GM12878 (cell line): ENCODE measurements around the gene SETBP1. TPM values are rescaled to one million over a fixed set of nuclear protein-coding genes. Genes with fewer than 3 reads are reported as not detected.

Experiments
- ATF7 ChIP-seq: fragments of 450-650 bp; IDR thresholded peaks from 2 replicates; pipeline ENCODE4 v1.6.1; 2016; ENCODE audit warnings: low read depth, mild to moderate bottlenecking
- BCL11A ChIP-seq: IDR thresholded peaks from 2 replicates; pipeline ENCODE4 v1.6.1; 2011; ENCODE audit warnings: low read depth, low read length
- BRCA1 ChIP-seq: IDR thresholded peaks from 2 replicates; pipeline ENCODE4 v1.6.1; 2011; ENCODE audit warnings: low read depth, low read length, improper control_type of control experiment
- CBFB ChIP-seq: IDR thresholded peaks from 2 replicates; pipeline ENCODE4 v1.6.1; 2016; ENCODE audit warnings: antibody characterized with exemption, low read depth
- CHD2 ChIP-seq: IDR thresholded peaks from 2 replicates; pipeline ENCODE4 v1.6.1; 2011; ENCODE audit warnings: low read depth, low read length, improper control_type of control experiment, borderline replicate concordance
- EP300 ChIP-seq, 2 experiments: fragments of 150-350 bp in 1 of 2; IDR thresholded peaks; 2 replicates each; pipeline ENCODE4 v1.6.1; 2011 to 2012; ENCODE audit warnings: low read depth in 2 of 2, low read length in 2 of 2, borderline replicate concordance in 1 of 2, improper control_type of control experiment in 1 of 2, inconsistent platforms in 1 of 2; ENCODE audit not compliant: control insufficient read depth in 1 of 2
- GATAD2B ChIP-seq: fragments of 450-650 bp; conservative IDR thresholded peaks from 2 replicates; pipeline ENCODE4 v1.6.1; 2017; ENCODE audit warnings: low read depth, mild to moderate bottlenecking, moderate library complexity
- HDGF ChIP-seq: fragments of 450-650 bp; IDR thresholded peaks from 2 replicates; pipeline ENCODE4 v1.6.1; 2016; ENCODE audit warnings: antibody characterized with exemption
- HSF1 ChIP-seq: fragments of 150-350 bp; IDR thresholded peaks from 2 replicates; pipeline ENCODE4 v1.6.1; 2014; ENCODE audit warnings: mild to moderate bottlenecking, low read depth, low read length
- MYB ChIP-seq: fragments of 150-350 bp; IDR thresholded peaks from 2 replicates; pipeline ENCODE4 v1.6.1; 2014; ENCODE audit warnings: mild to moderate bottlenecking, low read depth, low read length, borderline replicate concordance
- MYC ChIP-seq: IDR thresholded peaks from 2 replicates; pipeline ENCODE4 v1.6.1; 2011; ENCODE audit warnings: mild to moderate bottlenecking, low read length, moderate library complexity, inconsistent platforms; ENCODE audit not compliant: insufficient read depth, insufficient replicate concordance, insufficient read length, severe bottlenecking
- PBX3 ChIP-seq: IDR thresholded peaks from 2 replicates; pipeline ENCODE4 v1.6.1; 2011; ENCODE audit warnings: mild to moderate bottlenecking, low read depth, low read length, moderate library complexity; ENCODE audit not compliant: insufficient replicate concordance
- PRDM15 ChIP-seq: fragments of 450-650 bp; formaldehyde crosslinking; IDR thresholded peaks from 2 replicates; pipeline ENCODE4 v1.4.0; 2020; ENCODE audit warnings: mild to moderate bottlenecking, moderate library complexity
- RAD51 ChIP-seq: fragments of 450-650 bp; IDR thresholded peaks from 2 replicates; pipeline ENCODE4 v1.6.1; 2016; ENCODE audit warnings: moderate library complexity, mild to moderate bottlenecking, inconsistent platforms
- RCOR1 ChIP-seq: conservative IDR thresholded peaks from 2 replicates; pipeline ENCODE4 v1.6.1; 2012; ENCODE audit warnings: low read depth, low read length, improper control_type of control experiment
- SMAD1 ChIP-seq: fragments of 450-650 bp; IDR thresholded peaks from 2 replicates; pipeline ENCODE4 v1.6.1; 2018; ENCODE audit warnings: mild to moderate bottlenecking, low read depth; ENCODE audit not compliant: partially characterized antibody
- SREBF2 ChIP-seq: IDR thresholded peaks from 2 replicates; pipeline ENCODE4 v1.6.1; 2012; ENCODE audit warnings: mild to moderate bottlenecking, low read length
- TCF12 ChIP-seq: IDR thresholded peaks from 2 replicates; pipeline ENCODE4 v1.6.1; 2011; ENCODE audit warnings: low read depth, mild to moderate bottlenecking, low read length
- TCF3 ChIP-seq: IDR thresholded peaks from 2 replicates; pipeline ENCODE4 v1.6.1; 2012; ENCODE audit warnings: low read depth, mild to moderate bottlenecking, low read length, borderline replicate concordance; ENCODE audit not compliant: insufficient read depth
- ZNF207 ChIP-seq: fragments of 450-650 bp; IDR thresholded peaks from 2 replicates; pipeline ENCODE4 v1.6.1; 2014; ENCODE audit warnings: antibody characterized with exemption, mild to moderate bottlenecking, borderline replicate concordance
- ZNF24 ChIP-seq: fragments of 450-650 bp; IDR thresholded peaks from 2 replicates; pipeline ENCODE4 v1.6.1; 2017; ENCODE audit warnings: antibody characterized with exemption, mild to moderate bottlenecking
- ZNF384 ChIP-seq: IDR thresholded peaks from 2 replicates; pipeline ENCODE4 v1.6.1; 2012; ENCODE audit warnings: low read depth, mild to moderate bottlenecking, low read length, improper control_type of control experiment, borderline replicate concordance
- ZNF622 ChIP-seq: fragments of 450-650 bp; IDR thresholded peaks from 2 replicates; pipeline ENCODE4 v1.6.1; 2017; ENCODE audit warnings: mild to moderate bottlenecking, inconsistent platforms
- polyA plus RNA-seq, 11 experiments: library from polyadenylated mRNA; depleted of rRNA in 4 of 11; unstranded in 6 of 11; stranded (reverse) in 5 of 11; fragments of >200 nt; fragmentation: Nextera tagmentation in 4 of 11; fragmentation: Illumina TruSeq in 1 of 11; extraction: Ambion mirVana in 4 of 11; extraction: Trizol in 1 of 11; gene quantifications; 1 replicate in 1 of 11; 2 replicates in 10 of 11; pipeline versions ENCODE4 v1.2.1 to v1.2.3, GENCODE V29; 2011 to 2016; ENCODE audit warnings: inconsistent platforms in 2 of 11, missing spikeins in 2 of 11, low read depth in 1 of 11
- total RNA-seq, 4 experiments: library from RNA; depleted of rRNA in 3 of 4; stranded (reverse); fragments of >200 nt in 3 of 4; fragmentation: Illumina TruSeq in 1 of 4; extraction: Trizol in 1 of 4; gene quantifications; 2 replicates each; pipeline versions ENCODE4 v1.2.1 to v1.2.3, GENCODE V29; 2013 to 2021

The SETBP1 gene
- total and polyA plus RNA-seq, 10 of the 15 experiments (the other 5 are each of a cell fraction or from before 2014, with no cell fraction given) = 0.99 to 29.7 (median 8.3) TPM

GRCh38 chr18:44725300-44726058 is 44.8 kb downstream of the SETBP1 start (continued):
- TF ChIP-seq EP300 (IDR thresholded peaks at IDR 0.05; ENCODE audit: borderline replicate concordance in 1 of 2, control insufficient read depth in 1 of 2, low read depth in 2 of 2, low read length in 2 of 2) (peak; percentile 50 to 89; a peak in 3 of 4 replicates), HSF1 (no peak), RCOR1 (0 out of 2 replicates have a peak, but pooled peaks have one; percentile 55), ATF7 (peak; percentile 87), PBX3 (no peak), ZNF622 (no peak), CHD2 (peak; percentile 64), HDGF (no peak), ZNF384 (no peak), TCF12 (0 out of 2 replicates have a peak, but pooled peaks have one; percentile 22), SMAD1 (no peak), BRCA1 (no peak), PRDM15 (CRISPR knock-in tag) (no peak), CBFB (peak; percentile 94), MYC (no peak), ZNF24 (no peak), TCF3 (no peak), GATAD2B (peak; percentile 88), BCL11A (peak; percentile 53; the same call in 1 of the 2 replicates), SREBF2 (no peak), ZNF207 (no peak), RAD51 (no peak; the same call in 1 of the 2 replicates), MYB (no peak)
